ENCODE data around the gene IL17B.

DNA sequence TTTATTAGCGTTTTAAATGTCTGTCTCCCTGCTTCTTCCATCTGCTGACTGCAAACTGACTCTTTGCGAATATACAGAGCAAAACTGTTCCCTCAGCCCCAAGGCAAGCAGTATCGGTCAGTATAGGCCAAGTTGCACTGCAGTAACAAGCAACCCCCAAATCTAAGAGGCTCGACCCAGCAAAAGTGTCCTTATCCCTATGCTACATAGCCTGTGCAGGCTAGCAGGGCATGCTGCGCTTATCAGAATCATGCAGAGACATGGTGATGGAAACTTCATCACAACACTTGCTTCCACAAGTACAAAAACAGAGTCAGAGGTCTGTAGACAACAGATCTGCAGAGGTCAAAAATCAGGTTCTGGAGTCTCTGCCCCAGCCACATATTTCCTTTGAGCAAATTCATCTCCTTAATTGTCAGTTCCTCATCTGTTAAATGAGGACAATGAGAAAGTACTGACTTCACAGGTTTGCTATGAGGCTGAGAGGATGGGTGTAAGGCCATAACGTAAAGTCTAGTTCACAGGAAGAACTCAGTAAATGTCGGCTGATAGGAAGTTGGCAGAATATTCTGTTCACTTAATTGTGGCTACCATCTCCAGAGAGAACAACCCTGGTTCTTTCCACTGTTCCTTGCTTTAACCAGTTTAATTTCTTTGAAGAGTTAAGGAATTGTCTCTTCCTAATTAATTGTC is 9.6 kb upstream of the IL17B start:
- TF ChIP-seq, protein P1, sequence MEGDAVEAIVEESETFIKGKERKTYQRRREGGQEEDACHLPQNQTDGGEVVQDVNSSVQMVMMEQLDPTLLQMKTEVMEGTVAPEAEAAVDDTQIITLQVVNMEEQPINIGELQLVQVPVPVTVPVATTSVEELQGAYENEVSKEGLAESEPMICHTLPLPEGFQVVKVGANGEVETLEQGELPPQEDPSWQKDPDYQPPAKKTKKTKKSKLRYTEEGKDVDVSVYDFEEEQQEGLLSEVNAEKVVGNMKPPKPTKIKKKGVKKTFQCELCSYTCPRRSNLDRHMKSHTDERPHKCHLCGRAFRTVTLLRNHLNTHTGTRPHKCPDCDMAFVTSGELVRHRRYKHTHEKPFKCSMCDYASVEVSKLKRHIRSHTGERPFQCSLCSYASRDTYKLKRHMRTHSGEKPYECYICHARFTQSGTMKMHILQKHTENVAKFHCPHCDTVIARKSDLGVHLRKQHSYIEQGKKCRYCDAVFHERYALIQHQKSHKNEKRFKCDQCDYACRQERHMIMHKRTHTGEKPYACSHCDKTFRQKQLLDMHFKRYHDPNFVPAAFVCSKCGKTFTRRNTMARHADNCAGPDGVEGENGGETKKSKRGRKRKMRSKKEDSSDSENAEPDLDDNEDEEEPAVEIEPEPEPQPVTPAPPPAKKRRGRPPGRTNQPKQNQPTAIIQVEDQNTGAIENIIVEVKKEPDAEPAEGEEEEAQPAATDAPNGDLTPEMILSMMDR (optimal IDR thresholded peaks at IDR 0.05 in 1 of 3, IDR thresholded peaks at IDR 0.05 in 1 of 3, conservative IDR thresholded peaks at IDR 0.05 in 1 of 3; ENCODE audit: extremely low read depth in 1 of 3, insufficient read depth in 2 of 3, low read length in 3 of 3), result no peak
- TF ChIP-seq EZH2 (IDR thresholded peaks at IDR 0.05; ENCODE audit: low read length), result no peak

Data from keratinocyte (primary cell).